IMR-90 (cell line): ENCODE measurements around the gene DOCK9. TPM values are rescaled to one million over a fixed set of nuclear protein-coding genes. Genes with fewer than 3 reads are reported as not detected.
A peak's percentile ranks its signal among the peaks of the same experiment; 100 is the strongest.

Experiments
- ATAC-seq: fragments of 200-7000 bp; cut with Tn5 transposase; 2 replicates; pipeline ENCODE4 v1.9.1; 2020; ENCODE audit warnings: low read depth, mild to moderate bottlenecking, moderate library complexity
- BruUV-seq: library from RNA; stranded (reverse); fragments of 400-500 nt; replicated peaks from 2 replicates; lab custom pipeline; 2021; lab: Mats Ljungman, UMichigan
- CTCF ChIA-PET: fragments of 300-600 bp; formaldehyde crosslinking; extraction: SDS; loops from one replicate; lab custom pipeline; 2021; ENCODE audit warnings: antibody characterized with exemption; lab: Yijun Ruan, JAX
- POLR2A ChIA-PET: fragments of 300-600 bp; sonication (Branson Sonifier 250); formaldehyde crosslinking; loops from one replicate; lab custom pipeline; 2022; ENCODE audit warnings: antibody characterized with exemption; ENCODE audit not compliant: unreplicated experiment; lab: Charles Lee
- DNase-seq: peaks from one replicate; pipeline ENCODE4 v3.0.0; 2013
- H2AFZ ChIP-seq: replicated peaks from 2 replicates; pipeline ENCODE3; 2013; ENCODE audit warnings: low read length, mild to moderate bottlenecking; ENCODE audit not compliant: poor library complexity
- H2AK5ac ChIP-seq: 2 replicates; pipeline ENCODE4 v1.6.1; 2013; ENCODE audit warnings: low read depth, low read length, inconsistent platforms
- H2AK9ac ChIP-seq: replicated peaks from 2 replicates; pipeline ENCODE3; 2013; ENCODE audit warnings: mild to moderate bottlenecking, low read depth, low read length, moderate library complexity; ENCODE audit not compliant: poor library complexity
- H2BK120ac ChIP-seq: 2 replicates; pipeline ENCODE4 v1.6.1; 2013; ENCODE audit warnings: low read depth, low read length, inconsistent platforms
- H2BK15ac ChIP-seq: 3 replicates; pipeline ENCODE4 v1.6.1; 2013; ENCODE audit warnings: low read depth, low read length, inconsistent platforms
- H2BK20ac ChIP-seq: 2 replicates; pipeline ENCODE4 v1.6.1; 2013; ENCODE audit warnings: low read depth, mild to moderate bottlenecking, inconsistent platforms, low read length, moderate library complexity
- H2BK5ac ChIP-seq: 2 replicates; pipeline ENCODE4 v1.6.1; 2013; ENCODE audit warnings: mild to moderate bottlenecking, low read depth, low read length, inconsistent platforms; ENCODE audit not compliant: poor library complexity, severe bottlenecking
- H3K14ac ChIP-seq: replicated peaks from 2 replicates; pipeline ENCODE4 v1.6.1; 2013; ENCODE audit warnings: low read depth, low read length, inconsistent platforms
- H3K18ac ChIP-seq: 2 replicates; pipeline ENCODE4 v1.6.1; 2013; ENCODE audit warnings: low read depth, low read length, control low read depth
- H3K23ac ChIP-seq: 2 replicates; pipeline ENCODE4 v1.6.1; 2013; ENCODE audit warnings: low read depth, low read length, inconsistent platforms
- H3K27ac ChIP-seq: 2 replicates; pipeline ENCODE4 v1.5.1; 2013; ENCODE audit warnings: mild to moderate bottlenecking, control low read depth, low read length; ENCODE audit not compliant: insufficient read depth
- H3K27me3 ChIP-seq: 2 replicates; pipeline ENCODE4 v1.6.1; 2013; ENCODE audit warnings: low read length; ENCODE audit not compliant: control insufficient read depth, insufficient read depth
- H3K36me3 ChIP-seq: 2 replicates; pipeline ENCODE4 v1.6.1; 2013; ENCODE audit warnings: low read length, mixed read lengths; ENCODE audit not compliant: control insufficient read depth, insufficient read depth
- H3K4ac ChIP-seq: 2 replicates; pipeline ENCODE4 v1.6.1; 2013; ENCODE audit warnings: low read depth, low read length, inconsistent platforms
- H3K4me1 ChIP-seq: 2 replicates; pipeline ENCODE4 v1.6.1; 2013; ENCODE audit warnings: low read length, mixed read lengths; ENCODE audit not compliant: control insufficient read depth, insufficient read depth
- H3K4me2 ChIP-seq: 2 replicates; pipeline ENCODE4 v1.6.1; 2013; ENCODE audit warnings: low read depth, mild to moderate bottlenecking, control low read depth, low read length, moderate library complexity
- H3K4me3 ChIP-seq: 2 replicates; pipeline ENCODE4 v1.5.1; 2013; ENCODE audit warnings: low read depth, mild to moderate bottlenecking, control low read depth, low read length, moderate library complexity; ENCODE audit not compliant: insufficient read depth
- H3K56ac ChIP-seq: 2 replicates; pipeline ENCODE4 v1.6.1; 2013; ENCODE audit warnings: low read length, inconsistent platforms; ENCODE audit not compliant: insufficient read depth; ENCODE audit errors: extremely low read depth
- H3K79me1 ChIP-seq, 2 experiments: 2 replicates each; pipeline ENCODE4 v1.6.1; 2013; ENCODE audit warnings: low read length in 2 of 2, inconsistent platforms in 1 of 2, low read depth in 1 of 2
- H3K9ac ChIP-seq: 2 replicates; pipeline ENCODE4 v1.6.1; 2013; ENCODE audit warnings: low read depth, low read length, control low read depth
- H3K9me1 ChIP-seq: 2 replicates; pipeline ENCODE4 v1.6.1; 2013; ENCODE audit warnings: low read length, inconsistent platforms; ENCODE audit not compliant: insufficient read depth
- H3K9me3 ChIP-seq: 2 replicates; pipeline ENCODE4 v1.6.1; 2013; ENCODE audit warnings: low read length; ENCODE audit not compliant: control insufficient read depth, insufficient read depth
- H4K20me1 ChIP-seq: 2 replicates; pipeline ENCODE4 v1.6.1; 2013; ENCODE audit warnings: low read length, inconsistent platforms; ENCODE audit not compliant: insufficient read depth
- H4K5ac ChIP-seq: 2 replicates; pipeline ENCODE4 v1.6.1; 2013; ENCODE audit warnings: mild to moderate bottlenecking, low read depth, low read length, control low read depth
- H4K8ac ChIP-seq, 2 experiments: 2 replicates each; pipeline ENCODE4 v1.6.1; 2013; ENCODE audit warnings: low read depth in 2 of 2, low read length in 2 of 2, control low read depth in 1 of 2, inconsistent platforms in 1 of 2
- H4K91ac ChIP-seq: 2 replicates; pipeline ENCODE4 v1.6.1; 2013; ENCODE audit warnings: low read depth, low read length, inconsistent platforms; ENCODE audit not compliant: insufficient read depth
- CHD1 ChIP-seq: IDR thresholded peaks from 2 replicates; pipeline ENCODE4 v1.6.1; 2012; ENCODE audit warnings: low read depth, low read length, improper control_type of control experiment
- MAZ ChIP-seq: IDR thresholded peaks from 2 replicates; pipeline ENCODE4 v1.6.1; 2012; ENCODE audit warnings: low read depth, mild to moderate bottlenecking, low read length, improper control_type of control experiment, moderate library complexity, borderline replicate concordance
- NFE2L2 ChIP-seq: fragments of 150-350 bp; IDR thresholded peaks from 2 replicates; pipeline ENCODE4 v1.6.1; 2016; ENCODE audit warnings: low read depth, mild to moderate bottlenecking, low read length
- RCOR1 ChIP-seq: IDR thresholded peaks from 2 replicates; pipeline ENCODE4 v1.6.1; 2012; ENCODE audit warnings: mild to moderate bottlenecking, low read length, improper control_type of control experiment; ENCODE audit not compliant: insufficient replicate concordance
- RFX5 ChIP-seq: IDR thresholded peaks from 2 replicates; pipeline ENCODE4 v1.8.0; 2012; ENCODE audit warnings: low read depth, mild to moderate bottlenecking, low read length, moderate library complexity
- SMC3 ChIP-seq: fragments of 150-350 bp; IDR thresholded peaks from 2 replicates; pipeline ENCODE4 v1.6.1; 2016; ENCODE audit warnings: low read depth, mild to moderate bottlenecking, antibody characterized with exemption, low read length, moderate library complexity
- dilution Hi-C: fragments of 300-500 bp; cut with HindIII; formaldehyde crosslinking; loops from one replicate; pipeline ENCODE4 v1.14.3; 2018; ENCODE audit warnings: low sequenced_read_pairs; ENCODE audit not compliant: unreplicated experiment
- in situ Hi-C: fragments of 300-500 bp; cut with MboI; formaldehyde crosslinking; loops from 3 replicates; pipeline ENCODE4 v1.14.3; 2019; ENCODE audit warnings: low sequenced_read_pairs, inconsistent platforms, mixed read lengths
- intact Hi-C: fragments of 100-400 bp; cut with micrococcal nuclease; formaldehyde crosslinking; loops from 2 replicates; pipeline ENCODE4 v1.10.0; 2022
- polyA plus RNA-seq, 3 experiments: library from polyadenylated mRNA; depleted of rRNA; stranded (reverse); fragments of >200 nt; gene quantifications; 2 replicates each; pipeline ENCODE4 v1.2.3, GENCODE V29; 2012; ENCODE audit warnings: low replicate concordance in 1 of 3
- total RNA-seq: library from RNA; depleted of rRNA; stranded (reverse); fragments of >200 nt; gene quantifications from 2 replicates; pipeline ENCODE4 v1.2.3, GENCODE V29; 2012

DOCK9 gene
- total and polyA plus RNA-seq, 2 of the 4 experiments (the other 2 are of a cell fraction), result 4.8 to 7.2 TPM

DNA sequence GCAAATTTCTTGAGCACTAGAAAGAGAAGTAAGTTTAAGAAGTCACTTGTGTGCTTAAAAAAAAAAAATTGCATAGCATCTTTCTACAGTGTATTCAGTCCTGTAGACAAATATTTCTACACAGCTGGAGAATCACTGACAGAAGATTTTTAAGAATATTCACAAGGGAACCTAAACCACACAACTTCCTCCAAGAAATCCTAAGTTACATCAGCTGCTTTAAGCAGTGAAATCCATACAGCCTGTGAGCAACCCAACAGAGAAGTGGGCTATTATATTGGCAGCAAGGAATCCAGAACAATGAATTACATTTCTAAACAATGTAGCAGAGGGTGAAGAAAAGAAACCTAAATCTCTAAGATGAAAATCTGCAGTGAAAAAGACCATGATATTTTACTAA is 1.5 kb downstream of the DOCK9 start:
- H3K18ac ChIP-seq, result no peak overlapping the region
- no peak for TF ChIP-seq RFX5
- no peak for TF ChIP-seq SMC3
- TF ChIP-seq NFE2L2, result no peak
- TF ChIP-seq RCOR1, result no peak
- no peak for TF ChIP-seq MAZ
- TF ChIP-seq CHD1, result no peak
- intact Hi-C loops, result no loop called here
- ATAC-seq, result no peak
- no peak overlapping the region for H3K4ac ChIP-seq
- no peaks in the 10 kb centered on the region for H3K36me3 ChIP-seq
- peaks cover 9% of the 10 kb centered on the region for H3K4me1 ChIP-seq
- 0 out of 2 replicates have a peak overlapping the region, but pooled peaks have one; percentile 7 for H3K23ac ChIP-seq
- no peak overlapping the region for H2AFZ ChIP-seq
- no peak overlapping the region for H2AK5ac ChIP-seq
- ChIA-PET POLR2A (no interaction called here), CTCF (interaction anchor here (0.9 to 1.5 kb wide), 3 partner anchors 10 to 136 kb away, joined by 3 to 5 read pairs (median 3); no protein-coding TSS in a partner anchor)
- no peak overlapping the region for H2BK5ac ChIP-seq
- H3K9ac ChIP-seq, result no peak overlapping the region
- no peak overlapping the region for H2AK9ac ChIP-seq
- 0 out of 2 replicates have a peak, but pooled peaks cover 8% of the 10 kb centered on the region for H3K9me1 ChIP-seq
- H3K14ac ChIP-seq, result peak overlapping the region; percentile 18; the same call in 1 of the 2 replicates
- H3K56ac ChIP-seq, result no peak overlapping the region
- dilution Hi-C loops, result no loop called here
- no peak overlapping the region for H2BK20ac ChIP-seq
- no peak overlapping the region for H4K5ac ChIP-seq
- no peaks in the 10 kb centered on the region for H3K27me3 ChIP-seq
- no peak overlapping the region for H3K27ac ChIP-seq
- H4K8ac ChIP-seq, result peak overlapping the region in 1 of 2 experiments; percentile 2; a peak in 1 of 4 replicates
- peak; percentile 53 for DNase-seq
- in situ Hi-C loops, result no loop called here
- peak overlapping the region; percentile 20; the same call in 1 of the 2 replicates for H2BK120ac ChIP-seq
- H3K9me3 ChIP-seq, result no peaks in the 10 kb centered on the region
- peaks cover 0 to 35% of the 10 kb centered on the region in 2 experiments; a peak in 2 of 4 replicates for H3K79me1 ChIP-seq
- no peak overlapping the region; the same call in 2 of the 3 replicates for H2BK15ac ChIP-seq
- no TSS peak for BruUV-seq
- peaks cover 8% of the 10 kb centered on the region; the same call in 1 of the 2 replicates for H4K20me1 ChIP-seq
- no peak overlapping the region for H4K91ac ChIP-seq
- H3K4me2 ChIP-seq, result no peak overlapping the region
- H3K4me3 ChIP-seq, result no peak overlapping the region
